ENCODE results near the gene FBXL16.

The FBXL16 gene

DNA sequence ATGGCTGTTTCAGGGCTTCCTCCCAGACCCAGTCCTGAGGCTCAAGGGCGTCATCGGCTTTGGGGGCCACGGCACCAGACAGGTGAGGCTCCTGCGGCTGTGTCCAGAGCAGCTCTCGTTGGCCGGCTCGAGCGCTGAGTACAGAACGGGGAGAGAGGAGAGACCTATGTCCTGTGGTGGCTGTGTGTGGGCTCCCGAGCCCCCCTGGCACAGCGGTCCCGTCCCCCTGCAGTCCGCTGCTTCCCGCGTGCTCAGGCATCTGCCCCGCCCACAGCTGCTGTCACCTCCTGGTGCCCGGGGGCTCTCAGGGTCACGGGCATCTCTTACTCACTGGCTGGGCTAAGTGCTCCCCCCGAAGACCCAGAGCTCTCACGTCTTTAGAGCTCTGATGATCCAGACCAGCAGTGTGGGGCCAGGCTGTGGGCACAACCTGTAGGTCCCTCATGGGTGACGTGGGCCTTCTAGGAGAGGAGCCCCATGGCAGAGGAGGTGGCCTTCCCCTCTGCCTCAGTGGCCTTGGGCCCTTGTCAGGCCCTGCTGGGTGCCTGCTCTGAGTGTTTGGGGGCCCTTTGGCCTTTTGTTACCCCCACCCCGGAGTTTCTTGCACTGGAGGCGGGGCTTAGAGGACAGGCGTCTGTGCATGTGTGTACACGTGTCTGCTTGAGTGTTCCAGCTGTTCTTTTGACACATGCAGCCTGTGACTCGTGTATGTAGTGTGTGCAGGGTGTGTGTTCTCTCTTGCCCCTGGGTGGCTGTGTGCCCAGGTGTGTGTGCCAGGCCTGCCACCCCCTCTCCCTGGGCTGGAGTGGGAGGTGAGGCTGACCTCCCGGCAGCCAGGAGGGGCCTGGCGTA lies 52.9 kb downstream of the FBXL16 start:
- no peak for DNase-seq (ENCODE audit: low spot score)
- TF ChIP-seq, protein P1, sequence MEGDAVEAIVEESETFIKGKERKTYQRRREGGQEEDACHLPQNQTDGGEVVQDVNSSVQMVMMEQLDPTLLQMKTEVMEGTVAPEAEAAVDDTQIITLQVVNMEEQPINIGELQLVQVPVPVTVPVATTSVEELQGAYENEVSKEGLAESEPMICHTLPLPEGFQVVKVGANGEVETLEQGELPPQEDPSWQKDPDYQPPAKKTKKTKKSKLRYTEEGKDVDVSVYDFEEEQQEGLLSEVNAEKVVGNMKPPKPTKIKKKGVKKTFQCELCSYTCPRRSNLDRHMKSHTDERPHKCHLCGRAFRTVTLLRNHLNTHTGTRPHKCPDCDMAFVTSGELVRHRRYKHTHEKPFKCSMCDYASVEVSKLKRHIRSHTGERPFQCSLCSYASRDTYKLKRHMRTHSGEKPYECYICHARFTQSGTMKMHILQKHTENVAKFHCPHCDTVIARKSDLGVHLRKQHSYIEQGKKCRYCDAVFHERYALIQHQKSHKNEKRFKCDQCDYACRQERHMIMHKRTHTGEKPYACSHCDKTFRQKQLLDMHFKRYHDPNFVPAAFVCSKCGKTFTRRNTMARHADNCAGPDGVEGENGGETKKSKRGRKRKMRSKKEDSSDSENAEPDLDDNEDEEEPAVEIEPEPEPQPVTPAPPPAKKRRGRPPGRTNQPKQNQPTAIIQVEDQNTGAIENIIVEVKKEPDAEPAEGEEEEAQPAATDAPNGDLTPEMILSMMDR (IDR thresholded peaks at IDR 0.05; ENCODE audit: extremely low read depth, insufficient read depth, missing control alignments) = no peak
- in situ Hi-C loops (cut with MboI; ENCODE audit: low pct_unique_long_range_greater_than_20kb, low sequenced_read_pairs, unreplicated experiment) = no loop called here

DNA sequence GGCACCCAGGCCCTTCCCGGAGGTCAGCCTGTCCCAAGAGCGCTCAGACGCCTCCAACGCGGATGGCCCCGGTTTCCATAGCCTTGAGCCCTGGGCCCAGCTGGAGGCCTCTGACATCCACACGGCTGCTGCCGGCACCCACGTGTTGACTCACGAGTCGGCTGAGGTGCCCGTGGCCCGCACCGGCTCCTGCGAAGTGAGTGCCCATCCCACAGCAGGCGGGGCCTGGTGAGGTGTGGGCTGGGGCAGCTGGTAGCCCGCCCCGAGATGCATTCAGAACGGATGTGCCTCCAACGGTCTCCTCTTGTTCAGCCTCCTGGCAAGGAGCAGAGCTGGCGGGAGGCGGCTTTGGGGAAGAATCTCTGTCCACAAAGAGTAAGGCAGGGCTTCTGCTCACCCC lies 53.8 kb downstream of the FBXL16 start:
- DNase-seq (ENCODE audit: low spot score) = no peak
- TF ChIP-seq, protein P1 (IDR thresholded peaks at IDR 0.05; ENCODE audit: extremely low read depth, insufficient read depth, missing control alignments) = no peak
- in situ Hi-C loops (cut with MboI; ENCODE audit: low pct_unique_long_range_greater_than_20kb, low sequenced_read_pairs, unreplicated experiment) = no loop called here

DNA sequence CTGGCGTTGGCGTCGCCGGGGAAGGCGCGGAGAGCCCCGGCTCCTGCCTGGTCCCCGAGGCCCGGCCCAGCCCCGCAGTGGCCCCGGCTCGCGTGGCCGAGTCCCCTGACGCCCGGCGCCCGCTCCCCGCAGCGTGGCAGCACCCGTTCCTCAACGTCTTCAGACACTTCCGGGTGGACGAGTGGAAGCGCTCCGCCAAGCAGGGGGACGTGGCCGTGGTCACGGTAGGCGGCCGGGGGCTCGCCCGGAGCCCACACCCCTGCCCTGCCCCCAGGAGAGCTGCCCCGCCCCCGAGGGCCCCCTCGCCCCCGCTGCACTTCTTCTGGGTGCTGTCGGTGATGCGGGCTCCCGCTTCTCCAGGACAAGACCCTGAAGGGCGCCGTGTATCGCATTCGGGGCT lies 56.0 kb downstream of the FBXL16 start:
- TF ChIP-seq, protein P1 (IDR thresholded peaks at IDR 0.05; ENCODE audit: extremely low read depth, insufficient read depth, missing control alignments) = no peak
- no peak for DNase-seq (ENCODE audit: low spot score)
- in situ Hi-C loops (cut with MboI; ENCODE audit: low pct_unique_long_range_greater_than_20kb, low sequenced_read_pairs, unreplicated experiment) = no loop called here

DNA sequence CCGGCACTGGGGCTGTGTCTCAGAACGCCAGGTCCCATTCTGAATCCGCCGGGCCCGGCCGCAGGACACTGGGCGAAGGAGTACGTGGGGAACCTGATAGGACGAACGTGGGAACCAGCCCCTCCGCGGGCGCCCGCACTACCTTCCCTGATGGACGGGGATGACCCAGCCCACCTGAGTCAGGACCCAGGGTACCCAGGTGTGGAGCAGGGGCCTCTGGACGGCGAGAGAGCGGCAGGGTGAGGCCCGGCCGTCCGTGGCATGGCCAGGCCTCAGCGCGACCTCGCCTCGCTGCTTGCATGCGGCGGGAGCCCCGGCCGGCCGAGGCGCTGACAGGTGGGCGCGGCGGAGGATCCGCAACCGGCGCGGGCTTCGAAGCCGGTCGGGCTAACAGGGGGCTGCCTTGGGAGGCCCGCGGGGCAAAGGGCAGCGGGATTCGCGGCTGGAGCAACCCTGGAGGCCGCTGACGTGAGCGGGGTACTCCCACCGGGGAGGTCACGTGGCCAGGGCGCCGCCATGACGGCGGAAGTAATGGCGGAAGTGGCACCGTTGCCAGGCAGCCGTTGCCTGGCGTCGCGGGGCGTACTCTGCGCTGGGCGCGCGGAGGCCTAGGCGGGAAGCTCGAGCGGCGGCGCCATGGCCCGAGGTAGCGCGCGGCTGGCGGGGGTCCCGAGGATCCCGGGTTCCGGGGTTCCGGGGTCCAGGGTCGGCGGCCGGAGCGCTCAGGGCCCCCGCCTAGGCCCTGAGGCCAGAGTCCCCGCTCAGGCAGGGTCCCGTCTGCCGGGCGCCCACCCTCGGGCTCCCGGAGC lies 56.6 kb downstream of the FBXL16 start, which contains the start of gene WDR90:
Gene WDR90, plus strand, starts transcription at position 585 of the 809 bp plus-strand sequence. Its CDS starts 52 bp downstream, at position 637.
- in situ Hi-C loops (cut with MboI; ENCODE audit: low pct_unique_long_range_greater_than_20kb, low sequenced_read_pairs, unreplicated experiment) = no loop called here
- DNase-seq (ENCODE audit: low spot score) = peak; percentile 99

DNA sequence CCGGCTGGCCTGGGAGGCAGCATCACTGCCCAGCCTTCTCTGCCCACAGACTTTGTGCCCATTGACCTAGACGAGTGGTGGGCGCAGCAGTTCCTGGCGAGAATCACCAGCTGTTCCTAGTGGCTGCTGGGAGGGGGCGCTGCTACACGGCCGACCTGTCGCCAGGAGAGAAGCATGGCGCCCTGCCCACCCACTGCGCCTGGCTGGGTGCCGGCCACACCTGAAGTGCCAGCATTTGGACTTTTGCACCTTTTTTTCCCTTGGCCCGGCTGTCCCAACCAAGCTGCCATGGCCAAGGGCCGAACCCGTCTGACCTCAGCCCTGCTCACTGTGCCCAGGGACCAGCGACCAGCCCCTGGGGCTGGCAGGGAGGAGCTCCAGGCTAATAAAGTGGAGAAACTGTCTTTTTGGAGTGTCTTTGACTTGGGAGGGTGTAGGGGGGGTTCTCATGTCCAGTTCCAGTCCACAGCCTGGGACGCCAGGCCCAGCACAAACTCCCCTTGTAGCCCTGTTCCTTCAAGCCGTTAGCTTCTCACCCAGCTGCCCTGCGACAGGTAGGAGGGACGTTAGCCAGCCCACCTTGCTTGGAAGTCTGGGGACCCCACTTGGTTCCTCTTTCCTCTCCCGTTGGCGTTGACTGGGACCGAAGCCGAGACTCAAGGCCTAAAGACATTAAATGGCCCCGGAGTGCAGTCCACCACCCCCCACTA lies 57.4 kb downstream of the FBXL16 start:
- TF ChIP-seq, protein P1 (IDR thresholded peaks at IDR 0.05; ENCODE audit: extremely low read depth, insufficient read depth, missing control alignments) = peak; percentile 70
- peak; percentile 78 for DNase-seq (ENCODE audit: low spot score)
- in situ Hi-C loops (cut with MboI; ENCODE audit: low pct_unique_long_range_greater_than_20kb, low sequenced_read_pairs, unreplicated experiment) = no loop called here

More for the DNA sequence above, 56.6 kb downstream of the FBXL16 start, which contains the start of gene WDR90:
- TF ChIP-seq, protein P1 (IDR thresholded peaks at IDR 0.05; ENCODE audit: extremely low read depth, insufficient read depth, missing control alignments) = no peak

Measured in GM13977 (cell line).